ENCODE data around the gene FOLR3. TPM values are rescaled to one million over a fixed set of nuclear protein-coding genes. Genes with fewer than 3 reads are reported as not detected.

The FOLR3 gene
- total RNA-seq, 1 experiment from 2014 or later: not detected

DNA sequence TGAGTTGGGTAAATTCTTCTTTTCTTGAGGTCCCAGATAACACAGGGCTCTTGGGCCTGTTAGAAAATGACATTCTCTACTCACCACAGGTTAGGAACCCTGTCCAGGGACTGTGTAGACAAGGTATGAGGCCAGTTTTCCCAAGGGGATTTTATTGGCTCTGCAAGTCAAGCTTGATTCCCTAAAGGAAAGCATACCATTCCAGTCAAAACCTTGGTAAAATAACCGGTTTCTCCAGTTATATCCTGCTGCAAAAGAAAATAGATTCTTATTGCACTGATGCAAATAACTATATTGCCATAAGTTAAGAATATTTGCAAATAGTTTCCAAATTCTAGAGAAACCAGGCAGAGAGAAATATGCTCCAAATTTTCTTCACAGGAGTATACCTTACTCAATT, 9.6 kb upstream of the FOLR3 start:
- Mint-ChIP-seq H3K9me3 (ENCODE audit: low read depth, unreplicated experiment) (peaks cover 8% of the 10 kb centered on the region), H3K27ac (ENCODE audit: unreplicated experiment) (no peak overlapping the region), H3K4me3 (ENCODE audit: low read depth, unreplicated experiment) (no peak overlapping the region), H3K27me3 (ENCODE audit: unreplicated experiment) (peaks cover 20% of the 10 kb centered on the region), H3K4me1 (ENCODE audit: low read depth, unreplicated experiment) (no peaks in the 10 kb centered on the region), H3K36me3 (ENCODE audit: insufficient read depth, unreplicated experiment) (no peaks in the 10 kb centered on the region)
- TF ChIP-seq, protein P1, sequence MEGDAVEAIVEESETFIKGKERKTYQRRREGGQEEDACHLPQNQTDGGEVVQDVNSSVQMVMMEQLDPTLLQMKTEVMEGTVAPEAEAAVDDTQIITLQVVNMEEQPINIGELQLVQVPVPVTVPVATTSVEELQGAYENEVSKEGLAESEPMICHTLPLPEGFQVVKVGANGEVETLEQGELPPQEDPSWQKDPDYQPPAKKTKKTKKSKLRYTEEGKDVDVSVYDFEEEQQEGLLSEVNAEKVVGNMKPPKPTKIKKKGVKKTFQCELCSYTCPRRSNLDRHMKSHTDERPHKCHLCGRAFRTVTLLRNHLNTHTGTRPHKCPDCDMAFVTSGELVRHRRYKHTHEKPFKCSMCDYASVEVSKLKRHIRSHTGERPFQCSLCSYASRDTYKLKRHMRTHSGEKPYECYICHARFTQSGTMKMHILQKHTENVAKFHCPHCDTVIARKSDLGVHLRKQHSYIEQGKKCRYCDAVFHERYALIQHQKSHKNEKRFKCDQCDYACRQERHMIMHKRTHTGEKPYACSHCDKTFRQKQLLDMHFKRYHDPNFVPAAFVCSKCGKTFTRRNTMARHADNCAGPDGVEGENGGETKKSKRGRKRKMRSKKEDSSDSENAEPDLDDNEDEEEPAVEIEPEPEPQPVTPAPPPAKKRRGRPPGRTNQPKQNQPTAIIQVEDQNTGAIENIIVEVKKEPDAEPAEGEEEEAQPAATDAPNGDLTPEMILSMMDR (IDR thresholded peaks at IDR 0.05; ENCODE audit: unreplicated experiment): no peak
- intact Hi-C loops (cut with micrococcal nuclease; ENCODE audit: unreplicated experiment): no loop called here
- CTCF ChIA-PET: interaction anchor here (1.5 kb wide), 1 partner anchor 15 kb away, joined by 3 read pairs; no protein-coding TSS in a partner anchor
- no peak for DNase-seq
- BruUV-seq (replicated peaks): no TSS peak

DNA sequence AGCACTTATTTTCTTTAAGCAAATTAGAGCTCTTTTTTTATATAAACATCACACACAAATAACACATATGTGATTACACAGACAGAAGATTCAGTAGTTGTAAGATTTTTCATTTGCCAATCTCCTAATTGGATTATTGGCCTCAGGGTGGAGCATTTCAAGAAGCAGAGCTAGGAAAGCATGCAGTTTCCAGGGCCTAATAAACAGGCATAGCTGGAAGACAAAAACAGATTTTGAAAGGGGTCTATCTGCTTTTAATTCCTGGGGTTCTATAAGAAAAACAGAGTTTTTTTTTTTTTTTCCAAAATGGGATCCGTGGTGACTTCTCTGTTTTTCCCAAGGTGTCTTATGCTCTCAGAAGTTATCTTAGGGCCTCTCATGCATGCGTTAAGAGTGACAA, 7.6 kb upstream of the FOLR3 start:
- H3K9me3 Mint-ChIP-seq (ENCODE audit: low read depth, unreplicated experiment): peaks cover 8% of the 10 kb centered on the region
- no TSS peak for BruUV-seq (replicated peaks)
- CTCF ChIA-PET: interaction anchor here (0.6 kb wide), 1 partner anchor 475 kb away, joined by 4 read pairs; no protein-coding TSS in a partner anchor

DNA sequence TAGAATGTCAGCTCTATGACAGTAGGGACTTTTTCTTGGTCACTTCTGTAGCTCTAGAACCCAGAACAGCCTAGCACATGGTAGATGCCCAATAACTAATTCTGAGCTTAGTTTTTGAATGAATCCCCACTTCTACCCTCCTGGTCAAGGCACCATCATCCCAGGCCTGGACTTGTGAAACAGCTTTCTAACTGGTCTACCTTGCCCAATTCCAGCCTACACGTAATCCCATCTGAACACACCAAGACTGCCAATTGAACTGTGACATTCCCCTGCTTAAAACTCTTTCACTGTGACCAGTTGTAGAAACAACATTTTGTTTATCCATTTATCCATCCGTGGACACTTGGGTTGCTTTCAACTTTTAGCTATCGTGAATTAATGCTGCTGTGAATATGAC, 6.1 kb upstream of the FOLR3 start:
- Mint-ChIP-seq H3K27me3 (ENCODE audit: unreplicated experiment) (peaks cover 44% of the 10 kb centered on the region), H3K4me1 (ENCODE audit: low read depth, unreplicated experiment) (no peaks in the 10 kb centered on the region), H3K36me3 (ENCODE audit: insufficient read depth, unreplicated experiment) (no peaks in the 10 kb centered on the region), H3K4me3 (ENCODE audit: low read depth, unreplicated experiment) (no peak overlapping the region), H3K9me3 (ENCODE audit: low read depth, unreplicated experiment) (peaks cover 8% of the 10 kb centered on the region), H3K27ac (ENCODE audit: unreplicated experiment) (no peak overlapping the region)
- DNase-seq: no peak
- CTCF ChIA-PET: no interaction called here
- intact Hi-C loops (cut with micrococcal nuclease; ENCODE audit: unreplicated experiment): no loop called here
- TF ChIP-seq, protein P1 (IDR thresholded peaks at IDR 0.05; ENCODE audit: unreplicated experiment): no peak
- BruUV-seq (replicated peaks): no TSS peak

More for the DNA sequence above, 7.6 kb upstream of the FOLR3 start:
- Mint-ChIP-seq H3K4me1 (ENCODE audit: low read depth, unreplicated experiment) (no peaks in the 10 kb centered on the region), H3K4me3 (ENCODE audit: low read depth, unreplicated experiment) (no peak overlapping the region), H3K27me3 (ENCODE audit: unreplicated experiment) (peaks cover 32% of the 10 kb centered on the region), H3K27ac (ENCODE audit: unreplicated experiment) (no peak overlapping the region), H3K36me3 (ENCODE audit: insufficient read depth, unreplicated experiment) (no peaks in the 10 kb centered on the region)
- TF ChIP-seq, protein P1 (IDR thresholded peaks at IDR 0.05; ENCODE audit: unreplicated experiment): no peak
- intact Hi-C loops (cut with micrococcal nuclease; ENCODE audit: unreplicated experiment): no loop called here
- DNase-seq: no peak

DNA sequence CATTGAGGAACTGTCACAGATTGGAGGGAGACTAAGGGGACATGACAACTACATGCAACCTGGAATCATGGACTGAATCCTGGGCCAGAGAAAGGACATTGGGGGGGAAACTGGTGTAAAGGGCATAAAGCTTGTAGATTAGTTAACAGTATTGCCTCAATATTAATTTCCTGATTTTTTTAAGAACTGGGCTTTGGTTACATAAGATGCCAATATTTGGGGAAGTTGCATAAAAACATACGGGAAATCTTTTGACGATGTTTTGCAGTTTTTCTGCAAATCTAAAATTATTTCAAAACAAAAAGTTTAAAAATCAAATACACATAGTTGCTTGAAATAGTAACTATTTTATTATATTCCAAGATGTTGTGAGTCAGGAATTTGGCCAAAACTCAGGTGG, 2.9 kb upstream of the FOLR3 start:
- no peak overlapping the region for H3K27ac Mint-ChIP-seq (ENCODE audit: unreplicated experiment)
- H3K27me3 Mint-ChIP-seq (ENCODE audit: unreplicated experiment): peaks cover 44% of the 10 kb centered on the region
- TF ChIP-seq, protein P1 (IDR thresholded peaks at IDR 0.05; ENCODE audit: unreplicated experiment): no peak
- no peaks in the 10 kb centered on the region for H3K36me3 Mint-ChIP-seq (ENCODE audit: insufficient read depth, unreplicated experiment)
- CTCF ChIA-PET: no interaction called here
- BruUV-seq (replicated peaks): no TSS peak
- no peak overlapping the region for H3K4me3 Mint-ChIP-seq (ENCODE audit: low read depth, unreplicated experiment)
- peaks cover 8% of the 10 kb centered on the region for H3K9me3 Mint-ChIP-seq (ENCODE audit: low read depth, unreplicated experiment)
- intact Hi-C loops (cut with micrococcal nuclease; ENCODE audit: unreplicated experiment): no loop called here
- no peaks in the 10 kb centered on the region for H3K4me1 Mint-ChIP-seq (ENCODE audit: low read depth, unreplicated experiment)
- no peak for DNase-seq

Data from Calu3 (cell line).